HL-60 (cell line): Measurements from ENCODE around the gene EP400.

Experiments used
- DNase-seq, 2 experiments: peaks; one replicate each; pipeline ENCODE4 v3.0.0-alpha.2; 2010 to 2020; ENCODE audit warnings: low read depth in 1 of 2, low spot score in 1 of 2
- H3K27ac ChIP-seq: fragments of 250-450 bp; sonication (Bioruptor Pico); replicated peaks from 2 replicates; pipeline ENCODE4 v1.5.1; 2020; ENCODE audit warnings: mild to moderate bottlenecking, moderate library complexity
- H3K27me3 ChIP-seq: fragments of 250-450 bp; sonication (Bioruptor Pico); 2 replicates; pipeline ENCODE4 v1.5.1; 2021; ENCODE audit warnings: mild to moderate bottlenecking, moderate library complexity; ENCODE audit not compliant: insufficient read depth, poor library complexity, severe bottlenecking
- H3K4me3 ChIP-seq: replicated peaks from 2 replicates; pipeline ENCODE4 v1.5.1; 2011; ENCODE audit warnings: mild to moderate bottlenecking, control low read depth, low read length; ENCODE audit not compliant: insufficient read depth
- CTCF ChIP-seq: IDR thresholded peaks from one replicate; pipeline ENCODE4 v1.5.1; 2011; ENCODE audit warnings: low read length, control low read depth, inconsistent platforms; ENCODE audit not compliant: insufficient read depth
- GABPA ChIP-seq: IDR thresholded peaks from 2 replicates; pipeline ENCODE4 v1.6.1; 2012; ENCODE audit warnings: low read depth
- POLR2AphosphoS5 ChIP-seq: IDR thresholded peaks from 2 replicates; pipeline ENCODE4 v1.6.1; 2012; ENCODE audit warnings: low read depth
- REST ChIP-seq: IDR thresholded peaks from 2 replicates; pipeline ENCODE4 v1.6.1; 2012; ENCODE audit warnings: low read depth; ENCODE audit not compliant: insufficient replicate concordance
- SPI1 ChIP-seq: IDR thresholded peaks from 2 replicates; pipeline ENCODE4 v1.6.1; 2012; ENCODE audit warnings: low read depth, mild to moderate bottlenecking, borderline replicate concordance

Gene EP400

GRCh38 chr12:132116709-132117557, 167.2 kb downstream of the EP400 start:
- Histone ChIP-seq H3K4me3 (no peak overlapping the region), H3K27me3 (no peaks in the 10 kb centered on the region), H3K27ac (no peak overlapping the region)
- no peak for DNase-seq
- no peak for TF ChIP-seq REST
- TF ChIP-seq GABPA = no peak
- TF ChIP-seq SPI1 = no peak
- TF ChIP-seq CTCF = no peak
- TF ChIP-seq POLR2AphosphoS5 = no peak

- Histone ChIP-seq H3K4me3 (no peak overlapping the region), H3K27ac (no peak overlapping the region), H3K27me3 (no peaks in the 10 kb centered on the region)
- DNase-seq = no peak
- TF ChIP-seq REST (no peak), POLR2AphosphoS5 (no peak), CTCF (no peak), SPI1 (no peak), GABPA (no peak)
These were observed 167.8 kb downstream of the EP400 start for GRCh38 chr12:132117558-132117875.

GRCh38 chr12:132118876-132119275, 169.1 kb downstream of the EP400 start:
- TF ChIP-seq GABPA = no peak
- no peak for TF ChIP-seq SPI1
- no peak for TF ChIP-seq POLR2AphosphoS5
- TF ChIP-seq REST = no peak
- TF ChIP-seq CTCF = no peak
- Histone ChIP-seq H3K27ac (no peak overlapping the region), H3K27me3 (no peaks in the 10 kb centered on the region), H3K4me3 (no peak overlapping the region)
- DNase-seq = no peak
